PC-3 (cell line): ENCODE measurements around the gene SERPINA5. TPM values are rescaled to one million over a fixed set of nuclear protein-coding genes. Genes with fewer than 3 reads are reported as not detected.
A peak's percentile ranks its signal among the peaks of the same experiment; 100 is the strongest.

ENCODE experiments used
- ATAC-seq: fragments of 200-7000 bp; cut with Tn5 transposase; 2 replicates; pipeline ENCODE4 v1.9.1; 2020; ENCODE audit warnings: mild to moderate bottlenecking, moderate library complexity
- BruUV-seq: library from RNA; stranded (reverse); fragments of 400-500 nt; replicated peaks from 2 replicates; lab custom pipeline; 2021; lab: Mats Ljungman, UMichigan
- CTCF ChIA-PET: fragments of 300-600 bp; sonication (Branson Sonifier 250); formaldehyde crosslinking; loops from one replicate; lab custom pipeline; 2022; ENCODE audit warnings: antibody characterized with exemption; lab: Charles Lee
- POLR2A ChIA-PET: fragments of 300-600 bp; sonication (Branson Sonifier 250); formaldehyde crosslinking; loops from one replicate; lab custom pipeline; 2022; ENCODE audit warnings: antibody characterized with exemption; ENCODE audit not compliant: unreplicated experiment; lab: Charles Lee
- DNase-seq: peaks from one replicate; pipeline ENCODE4 v3.0.0-alpha.2; 2015
- H2AFZ ChIP-seq: fragments of 300-600 bp; sonication (generic); 2 replicates; pipeline ENCODE4 v1.6.0; 2016; ENCODE audit warnings: antibody characterized with exemption, low read length
- H3F3A ChIP-seq: fragments of 300-600 bp; sonication (generic); one replicate; pipeline ENCODE4 v1.6.0; 2017; ENCODE audit warnings: antibody characterized with exemption, low read length, control low read depth, mild to moderate bottlenecking; ENCODE audit not compliant: unreplicated experiment
- H3K27ac ChIP-seq: fragments of 300-600 bp; sonication (generic); 2 replicates; pipeline ENCODE4 v1.5.1; 2016; ENCODE audit warnings: mild to moderate bottlenecking, low read length
- H3K27me3 ChIP-seq: fragments of 300-600 bp; sonication (generic); 2 replicates; pipeline ENCODE4 v1.6.1; 2016; ENCODE audit warnings: low read length, mixed read lengths
- H3K36me3 ChIP-seq: fragments of 300-600 bp; sonication (generic); 2 replicates; pipeline ENCODE4 v1.6.1; 2016; ENCODE audit warnings: low read depth, mixed run types, low read length, mixed read lengths
- H3K4me1 ChIP-seq: fragments of 300-600 bp; sonication (generic); 2 replicates; pipeline ENCODE4 v1.5.1; 2016; ENCODE audit warnings: low read length; ENCODE audit not compliant: insufficient read depth
- H3K4me2 ChIP-seq: fragments of 300-600 bp; sonication (generic); 2 replicates; pipeline ENCODE4 v1.6.0; 2016; ENCODE audit warnings: low read length
- H3K4me3 ChIP-seq: fragments of 300-600 bp; sonication (generic); 2 replicates; pipeline ENCODE4 v1.5.1; 2016; ENCODE audit warnings: mild to moderate bottlenecking, low read length, mixed read lengths
- H3K79me2 ChIP-seq: fragments of 300-600 bp; sonication (generic); 2 replicates; pipeline ENCODE4 v1.6.1; 2017; ENCODE audit warnings: low read length, mixed read lengths
- H3K9ac ChIP-seq: fragments of 300-600 bp; sonication (generic); 2 replicates; pipeline ENCODE4 v1.6.0; 2016; ENCODE audit warnings: mild to moderate bottlenecking, low read length
- H3K9me2 ChIP-seq: fragments of 300-600 bp; sonication (generic); replicated peaks from 2 replicates; pipeline ENCODE4 v1.6.1; 2016; ENCODE audit warnings: mixed run types, low read length, mixed read lengths
- H3K9me3 ChIP-seq: fragments of 300-600 bp; sonication (generic); 2 replicates; pipeline ENCODE4 v1.6.1; 2016; ENCODE audit warnings: low read length, mixed read lengths
- H4K20me1 ChIP-seq: fragments of 300-600 bp; sonication (generic); 2 replicates; pipeline ENCODE4 v1.6.1; 2016; ENCODE audit warnings: low read length, mixed read lengths
- CTCF ChIP-seq: fragments of 300-600 bp; sonication (generic); conservative IDR thresholded peaks from 2 replicates; pipeline ENCODE4 v1.5.1; 2017; ENCODE audit warnings: antibody characterized with exemption, low read depth, mild to moderate bottlenecking, low read length
- EZH2 ChIP-seq: fragments of 300-600 bp; sonication (generic); IDR thresholded peaks from one replicate; pipeline ENCODE4 v1.6.1; 2017; ENCODE audit warnings: antibody characterized with exemption, mild to moderate bottlenecking, low read length; ENCODE audit not compliant: unreplicated experiment
- EZH2phosphoT487 ChIP-seq: fragments of 300-600 bp; sonication (generic); IDR thresholded peaks from 2 replicates; pipeline ENCODE4 v1.6.1; 2018; ENCODE audit warnings: mild to moderate bottlenecking, antibody characterized with exemption, low read length, borderline replicate concordance
- intact Hi-C: fragments of 100-400 bp; cut with micrococcal nuclease; formaldehyde crosslinking; loops from 2 replicates; pipeline ENCODE4 v1.9.0; 2023
- total RNA-seq: library from RNA; depleted of rRNA; stranded (reverse); fragments of >200 nt; gene quantifications from 2 replicates; pipeline ENCODE4 v1.2.3, GENCODE V29; 2014

The SERPINA5 gene
- total RNA-seq, 1 experiment from 2014 or later = not detected

- Histone ChIP-seq H3K9ac (no peak overlapping the region), H3F3A (no peaks in the 10 kb centered on the region), H2AFZ (no peak overlapping the region), H3K27me3 (no peaks in the 10 kb centered on the region), H3K27ac (no peak overlapping the region), H3K9me2 (no peaks in the 10 kb centered on the region), H3K9me3 (peaks cover 4% of the 10 kb centered on the region; the same call in 1 of the 2 replicates), H3K4me2 (no peak overlapping the region), H3K4me1 (no peaks in the 10 kb centered on the region), H3K4me3 (no peak overlapping the region), H3K79me2 (no peaks in the 10 kb centered on the region), H3K36me3 (no peaks in the 10 kb centered on the region), H4K20me1 (no peaks in the 10 kb centered on the region)
- intact Hi-C loops = no loop called here
- ChIA-PET POLR2A (no interaction called here), CTCF (no interaction called here)
- BruUV-seq = no TSS peak
- no peak for DNase-seq
- ATAC-seq = no peak
- TF ChIP-seq CTCF (no peak), EZH2 (no peak)
Measured at GRCh38 chr14:94535506-94535905, 45.7 kb upstream of the SERPINA5 start.

- ATAC-seq (no peak), DNase-seq (peak; percentile 5)
- Histone ChIP-seq H3K4me1 (no peaks in the 10 kb centered on the region), H3K9ac (no peak overlapping the region), H3K79me2 (no peaks in the 10 kb centered on the region), H3K27ac (no peak overlapping the region), H3K27me3 (no peaks in the 10 kb centered on the region), H2AFZ (no peak overlapping the region), H3K9me3 (no peaks in the 10 kb centered on the region), H3K4me2 (no peak overlapping the region), H3K4me3 (no peak overlapping the region), H3K36me3 (no peaks in the 10 kb centered on the region), H3F3A (no peaks in the 10 kb centered on the region), H4K20me1 (no peaks in the 10 kb centered on the region), H3K9me2 (no peaks in the 10 kb centered on the region)
- ChIA-PET POLR2A (no interaction called here), CTCF (no interaction called here)
- intact Hi-C loops = no loop called here
- TF ChIP-seq EZH2 (no peak), EZH2phosphoT487 (no peak), CTCF (no peak)
- BruUV-seq = no TSS peak
Measured at GRCh38 chr14:94536836-94537235, 44.4 kb upstream of the SERPINA5 start.

- BruUV-seq = no TSS peak
- Histone ChIP-seq H3K36me3 (no peaks in the 10 kb centered on the region), H4K20me1 (no peaks in the 10 kb centered on the region), H3K79me2 (no peaks in the 10 kb centered on the region), H3K27ac (no peak overlapping the region), H3K4me3 (no peak overlapping the region), H3K27me3 (no peaks in the 10 kb centered on the region), H3F3A (no peaks in the 10 kb centered on the region), H2AFZ (no peak overlapping the region), H3K4me1 (no peaks in the 10 kb centered on the region), H3K9me2 (no peaks in the 10 kb centered on the region), H3K9ac (no peak overlapping the region), H3K9me3 (no peaks in the 10 kb centered on the region), H3K4me2 (no peak overlapping the region)
- ATAC-seq (no peak), DNase-seq (no peak)
- CTCF ChIA-PET = no interaction called here
- POLR2A ChIA-PET = no interaction called here
- intact Hi-C loops = no loop called here
- TF ChIP-seq CTCF (no peak), EZH2 (no peak), EZH2phosphoT487 (no peak)
Measured at GRCh38 chr14:94538070-94538740, 43.0 kb upstream of the SERPINA5 start.
